Measurements from ENCODE around the gene PSMD1.

GRCh38 chr2:231123362-231123898 is 66.8 kb downstream of the PSMD1 start:
- TF ChIP-seq CTCF (IDR thresholded peaks at IDR 0.05), result no peak
- no peak for TF ChIP-seq POLR2AphosphoS5 (IDR thresholded peaks at IDR 0.05)

Data from prostate gland (tissue), 2 donors.